Measurements from ENCODE around the gene ZNF500.

The ZNF500 gene

DNA sequence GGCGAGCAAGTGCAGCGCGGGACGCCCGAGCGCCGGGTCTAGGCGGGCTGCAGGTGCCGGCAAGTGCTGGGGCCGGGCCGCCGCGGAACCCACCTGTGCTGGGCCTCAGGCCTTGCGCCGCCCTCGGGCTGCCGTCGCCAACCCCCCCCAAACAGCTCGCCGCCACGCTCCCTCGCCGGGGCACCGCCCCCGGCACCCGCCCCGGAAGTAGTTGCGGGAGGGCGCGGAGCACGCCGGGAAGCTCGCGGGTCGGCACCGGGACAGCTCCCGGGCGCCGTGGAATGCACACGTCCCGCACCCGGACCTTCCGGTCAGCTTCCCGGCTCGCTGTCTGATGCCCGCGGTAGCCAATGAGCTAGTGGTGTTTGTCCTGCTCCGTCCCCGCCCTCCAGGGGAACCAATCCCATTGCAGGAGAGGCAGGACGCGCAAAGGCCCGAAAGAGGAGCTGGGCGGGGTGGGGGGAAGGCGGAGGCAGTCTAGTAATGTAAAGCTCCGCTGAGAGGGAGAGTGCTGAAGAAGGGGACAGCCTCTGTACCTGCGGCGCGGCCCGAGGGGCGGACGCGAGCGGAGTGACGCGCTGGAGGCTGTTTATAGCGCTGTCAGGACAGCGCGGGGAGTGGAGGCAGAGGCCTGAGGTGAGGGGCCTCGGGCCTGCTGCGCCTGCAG lies 32.8 kb downstream of the ZNF500 start, which contains the start of the genes ANKS3 and DNAAF8:
ANKS3 (minus strand) TSS at position 209 of the 667 bp plus-strand sequence. CDS start 4,122 bp downstream, outside the sequence.
DNAAF8 (plus strand) TSS at position 475 of the 667 bp plus-strand sequence. CDS start 1,978 bp downstream, outside the sequence.
- no peaks in the 10 kb centered on the region for H3K9me3 ChIP-seq (ENCODE audit: control extremely low read depth in 1 of 5, control insufficient read depth in 4 of 5, insufficient read depth in 2 of 5, low read depth in 1 of 5, low read length in 4 of 5)
- H3K36me3 ChIP-seq (ENCODE audit: control insufficient read depth in 4 of 4, insufficient read depth in 4 of 4, low read length in 3 of 4) = peaks cover 0 to 16% (median 4%) of the 10 kb centered on the region in 4 experiments
- ChIA-PET POLR2A (interaction anchor here (1.2 kb wide), 1 partner anchor 9 kb away, joined by 6 read pairs; no protein-coding TSS in a partner anchor), CTCF (interaction anchor here (0.6 to 2.4 kb wide), 9 partner anchors 14 to 220 kb away, joined by 3 to 8 read pairs (median 3); no protein-coding TSS in a partner anchor)
- H3K27ac ChIP-seq (ENCODE audit: insufficient read depth in 1 of 2, low read depth in 1 of 2, low read length in 2 of 2, poor library complexity in 1 of 2, severe bottlenecking in 2 of 2) = peak within 1 kb of the TSS; percentile 61 to 81
- DNase-seq = peak; percentile 65 to 84 (median 74)
- H3K4me3 ChIP-seq (ENCODE audit: control insufficient read depth in 1 of 7, extremely low read depth in 1 of 7, insufficient read depth in 4 of 7, low read depth in 2 of 7, low read length in 6 of 7) = peak within 1 kb of the TSS; percentile 67 to 97 (median 94)
- no peaks in the 10 kb centered on the region for H3K27me3 ChIP-seq (replicated peaks in 2 of 5; ENCODE audit: control insufficient read depth in 4 of 5, insufficient read depth in 5 of 5, low read length in 4 of 5)
- H3K4me1 ChIP-seq (ENCODE audit: control extremely low read depth in 1 of 4, control insufficient read depth in 4 of 4, insufficient read depth in 4 of 4, low read length in 3 of 4) = peaks cover 3 to 20% (median 14%) of the 10 kb centered on the region in 4 experiments
- 0% methylated on average over 63 of the region's 70 CpGs for WGBS (ENCODE audit: insufficient coverage)

DNA sequence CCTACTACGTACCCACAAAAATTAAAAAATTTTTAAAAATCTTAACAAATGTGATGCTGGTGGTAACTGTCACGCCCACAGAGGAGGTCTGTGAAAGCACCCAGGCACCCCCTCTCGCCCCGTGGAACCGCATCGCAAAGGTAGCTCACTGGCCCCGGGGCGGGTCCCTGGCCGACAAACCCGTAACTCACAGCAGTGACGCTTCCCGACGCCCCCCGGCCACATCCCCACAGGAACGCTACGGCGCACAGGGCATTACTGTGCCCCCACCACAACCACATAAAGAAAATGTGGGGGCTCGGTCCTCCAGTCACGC lies 33.3 kb downstream of the ZNF500 start:
- H3K36me3 ChIP-seq (ENCODE audit: control insufficient read depth in 4 of 4, insufficient read depth in 4 of 4, low read length in 3 of 4) = peaks cover 2 to 20% (median 8%) of the 10 kb centered on the region in 4 experiments
- CTCF ChIA-PET = interaction anchor here (0.6 to 2.4 kb wide), 5 partner anchors 14 to 220 kb away, joined by 3 to 8 read pairs (median 3); no protein-coding TSS in a partner anchor
- no peaks in the 10 kb centered on the region for H3K27me3 ChIP-seq (replicated peaks in 2 of 5; ENCODE audit: control insufficient read depth in 4 of 5, insufficient read depth in 5 of 5, low read length in 4 of 5)
- under 1% methylated on average over 16 of the region's 19 CpGs for WGBS (ENCODE audit: insufficient coverage)
- no peaks in the 10 kb centered on the region for H3K9me3 ChIP-seq (ENCODE audit: control extremely low read depth in 1 of 5, control insufficient read depth in 4 of 5, insufficient read depth in 2 of 5, low read depth in 1 of 5, low read length in 4 of 5)
- peaks cover 3 to 20% (median 14%) of the 10 kb centered on the region in 4 experiments for H3K4me1 ChIP-seq (ENCODE audit: control extremely low read depth in 1 of 4, control insufficient read depth in 4 of 4, insufficient read depth in 4 of 4, low read length in 3 of 4)
- H3K4me3 ChIP-seq (ENCODE audit: control insufficient read depth in 1 of 7, extremely low read depth in 1 of 7, insufficient read depth in 4 of 7, low read depth in 2 of 7, low read length in 6 of 7) = peak overlapping the region; percentile 67 to 97 (median 94)
- peak in 2 of 3 donors; percentile 42 to 56 for DNase-seq
- POLR2A ChIA-PET = interaction anchor here (0.6 kb wide), 1 partner anchor 142 kb away, joined by 3 read pairs; no protein-coding TSS in a partner anchor
- peak overlapping the region; percentile 61 to 81 for H3K27ac ChIP-seq (ENCODE audit: insufficient read depth in 1 of 2, low read depth in 1 of 2, low read length in 2 of 2, poor library complexity in 1 of 2, severe bottlenecking in 2 of 2)

DNA sequence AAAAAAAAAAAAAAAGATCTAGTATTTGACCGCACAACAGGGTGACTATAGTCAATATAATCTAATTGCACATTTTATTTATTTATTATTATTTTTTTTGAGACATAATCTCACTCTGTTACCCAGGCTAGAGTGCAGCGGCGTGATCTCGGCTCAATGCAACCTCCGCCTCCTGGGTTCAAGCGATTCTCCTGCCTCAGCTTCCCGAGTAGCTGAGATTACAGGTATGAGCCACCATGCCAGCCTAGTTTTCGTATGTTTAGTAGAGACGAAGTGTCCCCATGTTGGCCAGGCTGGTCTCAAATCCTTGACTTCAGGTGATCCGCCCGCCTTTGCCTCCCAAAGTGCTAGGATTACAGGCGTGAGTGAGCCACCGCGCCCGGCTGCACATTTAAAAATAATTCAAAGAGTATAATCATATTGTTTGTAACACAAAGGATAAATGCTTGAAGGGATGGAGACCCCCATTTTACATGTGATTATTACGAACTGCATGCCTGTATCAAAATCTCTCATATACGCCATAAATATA lies 33.7 kb downstream of the ZNF500 start:
- DNase-seq = no peak
- peak overlapping the region; percentile 61 to 81 for H3K27ac ChIP-seq (ENCODE audit: insufficient read depth in 1 of 2, low read depth in 1 of 2, low read length in 2 of 2, poor library complexity in 1 of 2, severe bottlenecking in 2 of 2)
- ChIA-PET POLR2A (interaction anchor here (0.6 kb wide), 1 partner anchor 142 kb away, joined by 3 read pairs; no protein-coding TSS in a partner anchor), CTCF (interaction anchor here (1.9 to 2.4 kb wide), 2 partner anchors 14 to 38 kb away, joined by 4 to 8 read pairs; no protein-coding TSS in a partner anchor)
- peaks cover 2 to 24% (median 10%) of the 10 kb centered on the region in 4 experiments for H3K36me3 ChIP-seq (ENCODE audit: control insufficient read depth in 4 of 4, insufficient read depth in 4 of 4, low read length in 3 of 4)
- WGBS (ENCODE audit: insufficient coverage) = 47% methylated on average over 7 of the region's 17 CpGs
- peaks cover 3 to 20% (median 14%) of the 10 kb centered on the region in 4 experiments for H3K4me1 ChIP-seq (ENCODE audit: control extremely low read depth in 1 of 4, control insufficient read depth in 4 of 4, insufficient read depth in 4 of 4, low read length in 3 of 4)
- no peaks in the 10 kb centered on the region for H3K9me3 ChIP-seq (ENCODE audit: control extremely low read depth in 1 of 5, control insufficient read depth in 4 of 5, insufficient read depth in 2 of 5, low read depth in 1 of 5, low read length in 4 of 5)
- H3K4me3 ChIP-seq (ENCODE audit: control insufficient read depth in 1 of 7, extremely low read depth in 1 of 7, insufficient read depth in 4 of 7, low read depth in 2 of 7, low read length in 6 of 7) = peak overlapping the region in 6 of 7 experiments; percentile 67 to 95 (median 94)
- no peaks in the 10 kb centered on the region for H3K27me3 ChIP-seq (replicated peaks in 2 of 5; ENCODE audit: control insufficient read depth in 4 of 5, insufficient read depth in 5 of 5, low read length in 4 of 5)

DNA sequence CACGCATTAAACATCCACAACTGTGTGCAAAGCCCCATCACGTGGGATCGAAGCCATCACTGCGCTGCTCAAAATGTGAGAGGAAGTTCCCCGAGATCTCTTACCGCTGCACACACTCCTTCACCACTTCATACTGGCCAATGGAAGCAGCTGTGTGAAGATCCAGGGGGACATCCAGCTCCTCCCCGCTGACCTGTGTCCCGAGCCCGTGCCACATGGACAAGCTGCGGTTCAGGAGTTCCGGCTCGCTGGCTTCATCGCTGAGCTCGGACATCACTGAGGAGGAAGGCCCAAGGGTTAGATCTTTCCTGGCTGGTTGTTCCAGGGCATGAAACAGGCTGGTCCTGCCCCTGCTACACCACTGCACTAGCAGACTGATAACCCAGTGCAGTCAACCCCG lies 37.1 kb downstream of the ZNF500 start:
- H3K4me3 ChIP-seq (ENCODE audit: control insufficient read depth in 1 of 7, extremely low read depth in 1 of 7, insufficient read depth in 4 of 7, low read depth in 2 of 7, low read length in 6 of 7) = no peak overlapping the region
- no peak overlapping the region for H3K27ac ChIP-seq (ENCODE audit: insufficient read depth in 1 of 2, low read depth in 1 of 2, low read length in 2 of 2, poor library complexity in 1 of 2, severe bottlenecking in 2 of 2)
- POLR2A ChIA-PET = no interaction called here
- 96% methylated on average over 14 of the region's 15 CpGs for WGBS (ENCODE audit: insufficient coverage)
- no peaks in the 10 kb centered on the region for H3K27me3 ChIP-seq (replicated peaks in 2 of 5; ENCODE audit: control insufficient read depth in 4 of 5, insufficient read depth in 5 of 5, low read length in 4 of 5)
- H3K36me3 ChIP-seq (ENCODE audit: control insufficient read depth in 4 of 4, insufficient read depth in 4 of 4, low read length in 3 of 4) = peaks cover 7 to 41% (median 19%) of the 10 kb centered on the region in 4 experiments
- DNase-seq = no peak
- peaks cover 3 to 13% (median 7%) of the 10 kb centered on the region in 4 experiments for H3K4me1 ChIP-seq (ENCODE audit: control extremely low read depth in 1 of 4, control insufficient read depth in 4 of 4, insufficient read depth in 4 of 4, low read length in 3 of 4)
- H3K9me3 ChIP-seq (ENCODE audit: control extremely low read depth in 1 of 5, control insufficient read depth in 4 of 5, insufficient read depth in 2 of 5, low read depth in 1 of 5, low read length in 4 of 5) = no peaks in the 10 kb centered on the region
- CTCF ChIA-PET = interaction anchor here (1.4 kb wide), 1 partner anchor 13 kb away, joined by 3 read pairs; no protein-coding TSS in a partner anchor

DNA sequence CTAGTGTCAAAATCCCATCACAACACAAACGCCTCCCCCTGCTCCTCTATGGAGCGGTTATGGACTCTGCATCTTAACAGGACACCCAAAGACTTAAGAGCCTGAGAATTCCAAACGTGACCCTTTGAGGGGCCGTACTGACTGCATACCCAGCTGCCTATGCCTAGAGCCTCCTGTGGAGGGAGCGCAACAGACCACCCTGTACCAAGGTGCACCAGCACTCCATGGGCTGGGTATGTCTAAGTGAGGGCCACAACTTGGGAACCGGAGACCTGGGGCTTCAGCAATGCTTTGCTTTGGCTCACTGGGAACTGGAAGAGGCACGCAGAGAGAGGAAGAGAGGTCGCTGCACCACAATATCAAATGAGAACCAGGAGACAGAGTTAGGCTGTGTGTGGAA lies 38.3 kb downstream of the ZNF500 start:
- Histone ChIP-seq H3K27me3 (replicated peaks in 2 of 5; ENCODE audit: control insufficient read depth in 4 of 5, insufficient read depth in 5 of 5, low read length in 4 of 5) (no peaks in the 10 kb centered on the region), H3K36me3 (ENCODE audit: control insufficient read depth in 4 of 4, insufficient read depth in 4 of 4, low read length in 3 of 4) (peaks cover 7 to 50% (median 26%) of the 10 kb centered on the region in 4 experiments), H3K4me3 (ENCODE audit: control insufficient read depth in 1 of 7, extremely low read depth in 1 of 7, insufficient read depth in 4 of 7, low read depth in 2 of 7, low read length in 6 of 7) (no peak overlapping the region), H3K4me1 (ENCODE audit: control extremely low read depth in 1 of 4, control insufficient read depth in 4 of 4, insufficient read depth in 4 of 4, low read length in 3 of 4) (peaks cover 3 to 8% (median 4%) of the 10 kb centered on the region in 4 experiments), H3K27ac (ENCODE audit: insufficient read depth in 1 of 2, low read depth in 1 of 2, low read length in 2 of 2, poor library complexity in 1 of 2, severe bottlenecking in 2 of 2) (no peak overlapping the region), H3K9me3 (ENCODE audit: control extremely low read depth in 1 of 5, control insufficient read depth in 4 of 5, insufficient read depth in 2 of 5, low read depth in 1 of 5, low read length in 4 of 5) (no peaks in the 10 kb centered on the region)
- POLR2A ChIA-PET = interaction anchor here (0.6 kb wide), 1 partner anchor 208 kb away, joined by 3 read pairs; the partner anchor contains the start of gene PPL
- 100% methylated on average over 8 of the region's 8 CpGs for WGBS (ENCODE audit: insufficient coverage)
- no peak for DNase-seq
- CTCF ChIA-PET = no interaction called here

DNA sequence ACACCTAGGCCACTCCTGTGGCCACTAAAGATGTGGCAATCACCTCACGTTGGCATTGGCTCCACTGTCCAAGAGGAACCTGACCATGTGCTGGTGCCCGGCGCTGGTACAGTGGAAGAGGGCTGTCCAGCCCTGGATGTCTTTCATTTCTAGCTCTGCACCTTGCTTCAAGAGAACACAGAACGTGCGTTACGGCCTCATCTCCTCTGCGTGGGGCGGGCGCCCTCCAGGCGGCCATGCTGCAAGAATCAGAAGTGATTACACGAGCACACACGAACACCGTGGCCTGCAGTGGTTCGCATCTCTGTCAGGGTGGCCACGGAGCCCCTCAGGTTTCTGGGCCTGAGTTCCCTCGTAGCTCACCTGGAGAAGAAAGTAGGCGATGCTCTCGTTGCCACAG lies 40.3 kb downstream of the ZNF500 start:
- no peaks in the 10 kb centered on the region for H3K4me1 ChIP-seq (ENCODE audit: control extremely low read depth in 1 of 4, control insufficient read depth in 4 of 4, insufficient read depth in 4 of 4, low read length in 3 of 4)
- no peaks in the 10 kb centered on the region for H3K27me3 ChIP-seq (replicated peaks in 2 of 5; ENCODE audit: control insufficient read depth in 4 of 5, insufficient read depth in 5 of 5, low read length in 4 of 5)
- H3K36me3 ChIP-seq (ENCODE audit: control insufficient read depth in 4 of 4, insufficient read depth in 4 of 4, low read length in 3 of 4) = peaks cover 5 to 49% (median 31%) of the 10 kb centered on the region in 4 experiments
- H3K9me3 ChIP-seq (ENCODE audit: control extremely low read depth in 1 of 5, control insufficient read depth in 4 of 5, insufficient read depth in 2 of 5, low read depth in 1 of 5, low read length in 4 of 5) = no peaks in the 10 kb centered on the region
- no peak overlapping the region for H3K27ac ChIP-seq (ENCODE audit: insufficient read depth in 1 of 2, low read depth in 1 of 2, low read length in 2 of 2, poor library complexity in 1 of 2, severe bottlenecking in 2 of 2)
- no peak for DNase-seq
- POLR2A ChIA-PET = no interaction called here
- WGBS (ENCODE audit: insufficient coverage) = 95% methylated on average over 18 of the region's 18 CpGs
- H3K4me3 ChIP-seq (ENCODE audit: control insufficient read depth in 1 of 7, extremely low read depth in 1 of 7, insufficient read depth in 4 of 7, low read depth in 2 of 7, low read length in 6 of 7) = no peak overlapping the region
- CTCF ChIA-PET = no interaction called here

Data from common myeloid progenitor, CD34-positive (primary cell).